LNCAP (cell line): ENCODE measurements around the gene AMOTL1.

Experiments
- CTCF ChIP-seq: fragments of 450-650 bp; IDR thresholded peaks from 2 replicates; pipeline ENCODE4 v1.5.1; 2017; ENCODE audit warnings: mild to moderate bottlenecking

Gene AMOTL1

GRCh38 chr11:94728541-94728940, 39.6 kb upstream of the AMOTL1 start:
- TF ChIP-seq CTCF = no peak

GRCh38 chr11:94728966-94729751, 39.0 kb upstream of the AMOTL1 start:
- TF ChIP-seq CTCF = no peak

- no peak for TF ChIP-seq CTCF
Measured at GRCh38 chr11:94730153-94730552, 38.0 kb upstream of the AMOTL1 start.

- no peak for TF ChIP-seq CTCF
Measured at GRCh38 chr11:94731880-94732601, 36.1 kb upstream of the AMOTL1 start.

- TF ChIP-seq CTCF = no peak
Measured at GRCh38 chr11:94732617-94733281, 35.4 kb upstream of the AMOTL1 start.

GRCh38 chr11:94734563-94735275, 33.4 kb upstream of the AMOTL1 start:
- no peak for TF ChIP-seq CTCF

- TF ChIP-seq CTCF = no peak
Measured at GRCh38 chr11:94735907-94736306, 32.2 kb upstream of the AMOTL1 start.
